ENCODE measurements around the gene ZNF808. TPM values are rescaled to one million over a fixed set of nuclear protein-coding genes. Genes with fewer than 3 reads are reported as not detected.
"Not testable (repeated sequence)": the region's sequence is repeated elsewhere in the genome, so short reads cannot be mapped to it uniquely, and the experiment has no call there.

ZNF808 gene
- 10 to 100 TPM; 27.9 to 28.7 TPM for total RNA-seq

- H3K27ac ChIP-seq = peak within 1 kb of the TSS; percentile 86
- intact Hi-C loops (cut with DNase I) = no loop called here
- H3K9ac ChIP-seq (ENCODE audit: low read depth in 2 of 2, low read length in 2 of 2) = peak within 1 kb of the TSS; percentile 90 to 91
- H3K4me3 ChIP-seq = peak within 1 kb of the TSS; percentile 62
- H3K36me3 ChIP-seq = no peaks in the 10 kb centered on the region
- peak; percentile 99 for DNase-seq
- no peaks in the 10 kb centered on the region for H3K27me3 ChIP-seq
- no peaks in the 10 kb centered on the region for H3K9me3 ChIP-seq
- TF ChIP-seq CTCF (IDR thresholded peaks at IDR 0.05) = peak; percentile 62
- no peaks in the 10 kb centered on the region for H3K4me1 ChIP-seq
Measured at GRCh38 chr19:52527134-52527955, at the start of gene ZNF808. ZNF808 (plus strand) TSS chr19:52527668; CDS start chr19:52543285, 15,617 bp downstream.

DNA sequence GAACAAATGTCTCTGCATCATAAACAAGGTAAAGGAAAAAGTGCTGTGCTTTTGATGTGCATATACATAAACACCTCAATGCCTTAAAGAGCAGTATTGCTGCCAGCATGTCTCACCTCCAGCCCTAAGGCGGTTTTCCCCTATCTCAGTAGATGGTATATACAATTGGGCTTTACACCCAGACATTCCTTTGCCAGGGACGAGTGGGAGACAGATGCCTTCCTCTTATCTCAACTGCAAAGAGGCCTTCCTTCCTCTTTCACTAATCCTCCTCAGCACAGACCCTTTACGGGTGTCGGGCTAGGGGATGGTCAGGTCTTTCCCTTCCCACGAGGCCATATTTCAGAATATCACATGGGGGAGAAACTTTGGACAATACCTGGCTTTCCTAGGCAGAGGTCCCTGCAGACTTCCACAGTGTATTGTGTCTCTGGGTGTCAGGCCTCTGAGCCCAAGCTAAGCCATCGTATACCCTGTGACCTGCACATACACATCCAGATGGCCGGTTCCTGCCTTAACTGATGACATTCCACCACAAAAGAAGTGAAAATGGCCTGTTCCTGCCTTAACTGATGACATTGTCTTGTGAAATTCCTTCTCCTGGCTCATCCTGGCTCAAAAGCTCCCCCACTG is 43.2 kb upstream of the ZNF808 start:
- H3K27me3 ChIP-seq; H3K27ac ChIP-seq; intact Hi-C loops (cut with DNase I); H3K4me1 ChIP-seq; H3K4me3 ChIP-seq; H3K9me3 ChIP-seq; H3K36me3 ChIP-seq; DNase-seq; H3K9ac ChIP-seq (ENCODE audit: low read depth in 2 of 2, low read length in 2 of 2): not testable (repeated sequence)

GRCh38 chr19:52485064-52485463 is 42.4 kb upstream of the ZNF808 start:
- H3K9ac ChIP-seq (ENCODE audit: low read depth in 2 of 2, low read length in 2 of 2); H3K27me3 ChIP-seq; H3K4me3 ChIP-seq; H3K4me1 ChIP-seq; H3K36me3 ChIP-seq; DNase-seq; H3K27ac ChIP-seq; H3K9me3 ChIP-seq; intact Hi-C loops (cut with DNase I): not testable (repeated sequence)

GRCh38 chr19:52485561-52486240 is 41.8 kb upstream of the ZNF808 start:
- H3K9ac ChIP-seq (ENCODE audit: low read depth in 2 of 2, low read length in 2 of 2); H3K4me3 ChIP-seq; H3K4me1 ChIP-seq; intact Hi-C loops (cut with DNase I); H3K27me3 ChIP-seq; H3K9me3 ChIP-seq; H3K36me3 ChIP-seq; DNase-seq; H3K27ac ChIP-seq: not testable (repeated sequence)

DNA sequence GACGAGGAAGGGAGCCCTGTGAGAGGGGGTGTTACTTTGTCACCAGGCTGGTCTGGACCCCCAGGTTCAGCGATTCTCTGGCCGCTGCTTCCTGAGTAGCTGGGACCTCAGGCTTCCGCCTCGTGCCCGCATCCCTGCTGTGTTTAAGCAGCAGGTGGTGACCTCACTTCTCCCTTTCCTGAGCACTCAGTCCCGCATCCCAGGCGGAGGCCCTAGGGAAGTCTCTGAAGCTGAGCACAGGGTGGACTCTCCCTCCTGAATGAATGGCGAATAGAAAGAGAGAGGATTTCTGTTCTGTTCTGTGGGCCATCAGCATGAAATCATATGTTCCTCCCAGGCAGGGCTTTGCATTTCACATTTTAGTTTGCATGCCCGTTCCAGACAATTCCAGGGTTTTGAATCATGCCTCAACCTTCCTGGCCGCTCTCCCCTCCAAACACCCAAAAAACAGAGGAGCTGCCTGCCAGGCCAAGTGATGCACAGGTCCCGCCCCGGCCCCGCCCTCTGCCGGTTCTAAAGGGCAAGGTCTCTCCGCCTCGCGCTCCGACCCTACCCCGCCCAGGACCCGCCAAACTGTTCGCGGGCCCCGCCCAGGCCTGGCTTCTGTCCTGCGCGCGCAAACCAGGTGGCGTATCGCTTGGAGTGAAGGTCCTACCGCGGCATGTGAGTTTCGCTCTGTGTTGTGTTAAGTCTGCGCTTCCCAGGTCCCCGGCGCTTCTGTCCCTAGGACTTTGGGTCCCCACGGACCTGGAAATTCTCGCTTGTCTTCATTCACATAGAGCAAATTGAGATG is 35.1 kb upstream of the ZNF808 start:
- H3K36me3 ChIP-seq = no peaks in the 10 kb centered on the region
- H3K9ac ChIP-seq (ENCODE audit: low read depth in 2 of 2, low read length in 2 of 2) = no peak overlapping the region
- no peaks in the 10 kb centered on the region for H3K4me1 ChIP-seq
- no peak overlapping the region for H3K4me3 ChIP-seq
- H3K27ac ChIP-seq = no peak overlapping the region
- DNase-seq = no peak
- intact Hi-C loops (cut with DNase I) = no loop called here
- no peaks in the 10 kb centered on the region for H3K9me3 ChIP-seq
- no peak for TF ChIP-seq CTCF (IDR thresholded peaks at IDR 0.05)
- no peaks in the 10 kb centered on the region for H3K27me3 ChIP-seq

- H3K27ac ChIP-seq = no peak overlapping the region
- no peak for DNase-seq
- no peaks in the 10 kb centered on the region for H3K9me3 ChIP-seq
- no peaks in the 10 kb centered on the region for H3K27me3 ChIP-seq
- H3K4me1 ChIP-seq = no peaks in the 10 kb centered on the region
- no peak for TF ChIP-seq CTCF (IDR thresholded peaks at IDR 0.05)
- no peaks in the 10 kb centered on the region for H3K36me3 ChIP-seq
- no peak overlapping the region for H3K9ac ChIP-seq (ENCODE audit: low read depth in 2 of 2, low read length in 2 of 2)
- no peak overlapping the region for H3K4me3 ChIP-seq
- intact Hi-C loops (cut with DNase I) = no loop called here
Measured at GRCh38 chr19:52492994-52493470, 34.4 kb upstream of the ZNF808 start.

Measured in colonic mucosa (tissue), 4 donors.